ENCODE measurements around the gene PPFIA4.

- TF ChIP-seq, protein P1, sequence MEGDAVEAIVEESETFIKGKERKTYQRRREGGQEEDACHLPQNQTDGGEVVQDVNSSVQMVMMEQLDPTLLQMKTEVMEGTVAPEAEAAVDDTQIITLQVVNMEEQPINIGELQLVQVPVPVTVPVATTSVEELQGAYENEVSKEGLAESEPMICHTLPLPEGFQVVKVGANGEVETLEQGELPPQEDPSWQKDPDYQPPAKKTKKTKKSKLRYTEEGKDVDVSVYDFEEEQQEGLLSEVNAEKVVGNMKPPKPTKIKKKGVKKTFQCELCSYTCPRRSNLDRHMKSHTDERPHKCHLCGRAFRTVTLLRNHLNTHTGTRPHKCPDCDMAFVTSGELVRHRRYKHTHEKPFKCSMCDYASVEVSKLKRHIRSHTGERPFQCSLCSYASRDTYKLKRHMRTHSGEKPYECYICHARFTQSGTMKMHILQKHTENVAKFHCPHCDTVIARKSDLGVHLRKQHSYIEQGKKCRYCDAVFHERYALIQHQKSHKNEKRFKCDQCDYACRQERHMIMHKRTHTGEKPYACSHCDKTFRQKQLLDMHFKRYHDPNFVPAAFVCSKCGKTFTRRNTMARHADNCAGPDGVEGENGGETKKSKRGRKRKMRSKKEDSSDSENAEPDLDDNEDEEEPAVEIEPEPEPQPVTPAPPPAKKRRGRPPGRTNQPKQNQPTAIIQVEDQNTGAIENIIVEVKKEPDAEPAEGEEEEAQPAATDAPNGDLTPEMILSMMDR (optimal IDR thresholded peaks at IDR 0.05 in 1 of 3, IDR thresholded peaks at IDR 0.05 in 1 of 3, conservative IDR thresholded peaks at IDR 0.05 in 1 of 3; ENCODE audit: extremely low read depth in 1 of 3, insufficient read depth in 2 of 3, low read length in 3 of 3), result no peak
- TF ChIP-seq EZH2 (IDR thresholded peaks at IDR 0.05; ENCODE audit: low read length), result no peak
Measured at GRCh38 chr1:203081465-203082230, 55.4 kb downstream of the PPFIA4 start.
